Stimulated activated naive CD8-positive, alpha-beta T cell treated with anti-CD3 and anti-CD28 coated beads, Interleukin-15, Interleukin-2, amounts not matched to agents 100 ng/mL and 50 ng/mL, for 24 hours (primary cell): ENCODE data around the gene DHX35.
"Not testable (repeated sequence)": the region's sequence is repeated elsewhere in the genome, so short reads cannot be mapped to it uniquely, and the experiment has no call there.

ENCODE experiments used
- H3K27ac Mint-ChIP-seq: one replicate; pipeline ENCODE4 v1.8.0; 2021; ENCODE audit warnings: mild to moderate bottlenecking, mixed read lengths
- H3K27me3 Mint-ChIP-seq: one replicate; pipeline ENCODE4 v1.8.0; 2021; ENCODE audit warnings: mixed read lengths
- H3K36me3 Mint-ChIP-seq: one replicate; pipeline ENCODE4 v1.8.0; 2021; ENCODE audit warnings: low read depth, mixed read lengths
- H3K4me1 Mint-ChIP-seq: one replicate; pipeline ENCODE4 v1.8.0; 2021; ENCODE audit warnings: low read depth, mixed read lengths
- H3K4me3 Mint-ChIP-seq: one replicate; pipeline ENCODE4 v1.8.0; 2021; ENCODE audit warnings: mild to moderate bottlenecking, mixed read lengths
- H3K9me3 Mint-ChIP-seq: one replicate; pipeline ENCODE4 v1.8.0; 2021; ENCODE audit warnings: mixed read lengths

Gene DHX35

GRCh38 chr20:38957235-38957876 is 4.8 kb upstream of the DHX35 start:
- Mint-ChIP-seq H3K4me1 (peaks cover 12% of the 10 kb centered on the region), H3K36me3 (peaks cover 3% of the 10 kb centered on the region), H3K9me3 (no peaks in the 10 kb centered on the region), H3K4me3 (no peak overlapping the region), H3K27ac (no peak overlapping the region), H3K27me3 (no peaks in the 10 kb centered on the region)

GRCh38 chr20:38957915-38958485 is 4.1 kb upstream of the DHX35 start:
- no peaks in the 10 kb centered on the region for H3K9me3 Mint-ChIP-seq
- H3K4me1 Mint-ChIP-seq = peaks cover 16% of the 10 kb centered on the region
- H3K27ac Mint-ChIP-seq = no peak overlapping the region
- no peaks in the 10 kb centered on the region for H3K36me3 Mint-ChIP-seq
- H3K4me3 Mint-ChIP-seq = no peak overlapping the region
- no peaks in the 10 kb centered on the region for H3K27me3 Mint-ChIP-seq

DNA sequence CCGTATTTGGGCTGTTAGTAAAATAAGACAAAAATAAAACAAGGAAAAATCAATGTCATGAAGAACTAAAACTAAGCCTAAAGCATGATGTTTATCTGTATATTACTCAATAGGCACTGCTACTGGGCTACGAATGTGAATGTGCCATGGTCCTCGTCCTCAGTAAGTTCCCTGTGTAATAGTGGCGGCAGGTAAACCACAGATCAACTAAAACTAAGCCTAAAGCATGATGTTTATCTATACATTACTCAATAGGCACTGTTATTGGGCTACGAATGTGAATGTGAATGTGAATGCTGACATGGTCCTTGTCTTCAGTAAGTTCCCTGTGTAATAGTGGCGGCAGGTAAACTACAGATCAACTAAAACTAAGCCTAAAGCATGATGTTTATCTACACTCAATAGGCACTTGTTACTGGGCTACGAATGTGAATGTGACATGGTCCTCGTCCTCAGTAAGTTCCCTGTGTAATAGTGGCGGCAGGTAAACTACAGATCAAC is 1.9 kb upstream of the DHX35 start:
- not testable (repeated sequence) for H3K27ac Mint-ChIP-seq, H3K27me3 Mint-ChIP-seq, H3K9me3 Mint-ChIP-seq, H3K4me3 Mint-ChIP-seq
- peaks cover 15% of the 10 kb centered on the region for H3K36me3 Mint-ChIP-seq
- peaks cover 35% of the 10 kb centered on the region for H3K4me1 Mint-ChIP-seq

DNA sequence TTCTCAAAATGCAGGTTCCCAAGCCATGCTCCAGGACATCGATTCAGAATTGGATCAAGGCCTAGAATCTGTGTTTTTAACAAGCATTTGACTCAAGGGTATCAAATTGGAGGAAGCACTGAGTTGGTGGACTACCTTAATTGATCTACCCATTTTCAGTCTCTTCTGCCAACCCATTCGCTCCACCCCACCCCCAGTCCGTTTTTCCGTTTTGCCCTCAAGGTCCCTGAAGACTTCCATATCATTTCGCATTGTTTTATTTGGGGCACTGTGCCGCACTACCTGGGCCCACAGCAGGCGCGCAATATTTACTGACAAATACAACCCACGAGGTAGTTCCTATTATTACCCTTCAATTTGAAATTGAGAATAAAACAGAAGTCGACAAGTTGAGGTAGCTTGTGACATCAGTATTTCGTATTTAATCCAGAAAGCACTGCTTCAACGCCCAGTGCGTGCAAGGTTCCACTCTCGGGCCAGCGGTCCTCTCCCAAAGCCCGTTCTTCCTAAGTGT is 557 bp upstream of the DHX35 start:
- Mint-ChIP-seq H3K27ac (peak overlapping the region; percentile 97), H3K27me3 (no peaks in the 10 kb centered on the region), H3K9me3 (no peaks in the 10 kb centered on the region), H3K4me1 (peaks cover 35% of the 10 kb centered on the region), H3K36me3 (peaks cover 25% of the 10 kb centered on the region), H3K4me3 (peak overlapping the region; percentile 95)

GRCh38 chr20:38962928-38963401 is 821 bp downstream of the DHX35 start:
- H3K27ac Mint-ChIP-seq = peak overlapping the region; percentile 97
- H3K9me3 Mint-ChIP-seq = no peaks in the 10 kb centered on the region
- H3K4me1 Mint-ChIP-seq = peaks cover 35% of the 10 kb centered on the region
- peaks cover 27% of the 10 kb centered on the region for H3K36me3 Mint-ChIP-seq
- peak overlapping the region; percentile 95 for H3K4me3 Mint-ChIP-seq
- H3K27me3 Mint-ChIP-seq = no peaks in the 10 kb centered on the region

DNA sequence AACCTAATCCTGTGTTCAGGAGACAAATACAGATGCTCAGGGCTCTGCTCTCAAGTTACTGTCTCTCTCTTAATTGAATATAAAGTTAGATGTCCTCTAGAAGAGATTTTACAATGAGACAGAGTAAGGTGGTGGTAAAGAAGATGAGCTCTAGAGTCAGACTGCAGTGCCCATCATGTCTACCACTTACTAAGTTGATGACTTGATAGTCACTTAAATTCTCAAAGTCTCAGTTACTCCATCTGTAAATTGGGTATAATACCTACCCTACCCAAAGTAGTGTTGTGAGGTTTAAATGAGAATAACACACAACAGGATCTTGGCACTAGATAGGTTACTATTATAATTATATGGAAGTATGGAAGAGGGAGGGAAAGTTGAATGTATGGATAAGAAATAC is 1.6 kb downstream of the DHX35 start:
- peak overlapping the region; percentile 95 for H3K4me3 Mint-ChIP-seq
- H3K27ac Mint-ChIP-seq = no peak overlapping the region
- no peaks in the 10 kb centered on the region for H3K9me3 Mint-ChIP-seq
- H3K36me3 Mint-ChIP-seq = peaks cover 30% of the 10 kb centered on the region
- peaks cover 35% of the 10 kb centered on the region for H3K4me1 Mint-ChIP-seq
- no peaks in the 10 kb centered on the region for H3K27me3 Mint-ChIP-seq

- no peaks in the 10 kb centered on the region for H3K27me3 Mint-ChIP-seq
- H3K27ac Mint-ChIP-seq = no peak overlapping the region
- H3K4me3 Mint-ChIP-seq = no peak overlapping the region
- peaks cover 35% of the 10 kb centered on the region for H3K4me1 Mint-ChIP-seq
- H3K9me3 Mint-ChIP-seq = no peaks in the 10 kb centered on the region
- H3K36me3 Mint-ChIP-seq = peaks cover 44% of the 10 kb centered on the region
Measured at GRCh38 chr20:38965264-38965663, 3.1 kb downstream of the DHX35 start.

DNA sequence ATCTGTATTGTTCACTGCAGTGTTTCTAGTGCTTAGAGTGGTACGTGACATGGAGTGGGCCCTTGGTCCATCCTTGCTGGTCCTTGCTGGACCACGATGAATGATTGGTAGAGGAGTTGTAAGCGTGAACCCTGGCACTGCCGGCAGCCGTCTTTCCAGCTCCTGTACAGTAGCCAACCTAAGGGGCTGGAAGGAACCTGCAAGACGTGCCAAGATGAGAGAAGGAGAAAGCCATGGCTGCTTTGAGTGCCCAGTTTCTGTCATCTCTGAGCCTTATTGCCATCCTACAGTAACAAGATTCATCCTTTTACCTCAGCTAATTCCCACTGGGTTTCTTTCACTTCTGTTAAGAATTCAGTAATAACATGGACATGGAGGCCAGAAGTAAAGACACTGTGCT is 5.9 kb downstream of the DHX35 start:
- Mint-ChIP-seq H3K27ac (no peak overlapping the region), H3K9me3 (no peaks in the 10 kb centered on the region), H3K4me3 (no peak overlapping the region), H3K27me3 (no peaks in the 10 kb centered on the region), H3K4me1 (peaks cover 18% of the 10 kb centered on the region), H3K36me3 (peaks cover 64% of the 10 kb centered on the region)

- peaks cover 70% of the 10 kb centered on the region for H3K36me3 Mint-ChIP-seq
- H3K27ac Mint-ChIP-seq = no peak overlapping the region
- peaks cover 5% of the 10 kb centered on the region for H3K4me1 Mint-ChIP-seq
- no peak overlapping the region for H3K4me3 Mint-ChIP-seq
- H3K27me3 Mint-ChIP-seq = no peaks in the 10 kb centered on the region
- H3K9me3 Mint-ChIP-seq = no peaks in the 10 kb centered on the region
Measured at GRCh38 chr20:38969708-38970107, 7.6 kb downstream of the DHX35 start.

GRCh38 chr20:38970302-38970701 is 8.2 kb downstream of the DHX35 start:
- H3K4me3 Mint-ChIP-seq = no peak overlapping the region
- peak overlapping the region; percentile 27 for H3K27ac Mint-ChIP-seq
- peaks cover 70% of the 10 kb centered on the region for H3K36me3 Mint-ChIP-seq
- H3K9me3 Mint-ChIP-seq = no peaks in the 10 kb centered on the region
- H3K4me1 Mint-ChIP-seq = peaks cover 3% of the 10 kb centered on the region
- H3K27me3 Mint-ChIP-seq = no peaks in the 10 kb centered on the region

DNA sequence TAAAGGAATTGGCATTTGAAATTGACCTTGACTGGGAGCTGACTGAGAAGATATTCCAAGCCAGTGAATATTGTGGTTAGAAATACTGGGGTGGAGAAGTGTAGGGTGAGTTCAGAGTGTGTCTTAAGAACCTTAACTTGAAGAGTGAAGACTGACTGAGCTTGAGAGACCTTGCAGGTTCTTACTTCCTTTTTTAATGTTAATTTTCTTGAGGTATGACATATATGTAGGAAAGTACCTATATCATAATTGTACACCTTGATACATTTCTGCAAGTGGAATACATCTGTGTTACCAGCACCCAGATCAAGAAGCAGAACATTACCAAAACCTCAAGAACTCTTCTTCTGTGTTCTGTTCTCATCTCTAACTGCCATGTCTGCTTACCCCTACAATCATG is 11.0 kb downstream of the DHX35 start:
- H3K4me1 Mint-ChIP-seq = peaks cover 3% of the 10 kb centered on the region
- H3K27me3 Mint-ChIP-seq = no peaks in the 10 kb centered on the region
- no peaks in the 10 kb centered on the region for H3K9me3 Mint-ChIP-seq
- no peak overlapping the region for H3K4me3 Mint-ChIP-seq
- peaks cover 56% of the 10 kb centered on the region for H3K36me3 Mint-ChIP-seq
- no peak overlapping the region for H3K27ac Mint-ChIP-seq

GRCh38 chr20:38973645-38974044 is 11.5 kb downstream of the DHX35 start:
- Mint-ChIP-seq H3K36me3 (peaks cover 56% of the 10 kb centered on the region), H3K4me3 (no peak overlapping the region), H3K27ac (no peak overlapping the region), H3K27me3 (no peaks in the 10 kb centered on the region), H3K4me1 (peaks cover 3% of the 10 kb centered on the region), H3K9me3 (no peaks in the 10 kb centered on the region)

DNA sequence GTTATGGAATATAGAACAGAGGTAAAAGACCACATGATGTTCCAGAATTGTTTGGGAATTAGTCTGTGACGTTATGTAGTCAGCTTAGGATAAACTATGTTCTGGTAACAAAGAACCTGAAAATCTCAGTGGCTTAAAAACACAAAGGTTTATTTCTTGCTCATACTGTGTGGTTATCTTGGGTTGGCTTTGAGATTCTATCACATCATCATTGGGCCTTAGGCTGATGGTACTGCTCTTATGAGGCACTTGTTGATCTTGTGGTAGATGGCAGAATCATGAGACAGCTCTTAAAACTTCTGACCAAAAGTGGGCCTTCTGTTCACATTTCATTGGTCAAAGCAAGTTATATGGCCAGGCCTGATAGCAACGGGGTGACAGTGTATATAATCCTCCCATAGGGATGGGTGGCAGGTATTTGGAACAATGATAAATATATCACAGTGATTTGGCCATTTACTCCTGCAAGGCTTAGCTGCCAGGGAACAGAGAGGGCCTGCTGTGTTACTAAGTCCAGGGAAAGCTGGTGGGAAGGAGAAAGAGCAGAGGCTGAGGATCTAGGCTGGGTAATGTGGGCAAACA is 13.5 kb downstream of the DHX35 start:
- Mint-ChIP-seq H3K4me1 (peaks cover 3% of the 10 kb centered on the region), H3K36me3 (peaks cover 45% of the 10 kb centered on the region), H3K27ac (no peak overlapping the region), H3K4me3 (no peak overlapping the region), H3K9me3 (no peaks in the 10 kb centered on the region), H3K27me3 (no peaks in the 10 kb centered on the region)

DNA sequence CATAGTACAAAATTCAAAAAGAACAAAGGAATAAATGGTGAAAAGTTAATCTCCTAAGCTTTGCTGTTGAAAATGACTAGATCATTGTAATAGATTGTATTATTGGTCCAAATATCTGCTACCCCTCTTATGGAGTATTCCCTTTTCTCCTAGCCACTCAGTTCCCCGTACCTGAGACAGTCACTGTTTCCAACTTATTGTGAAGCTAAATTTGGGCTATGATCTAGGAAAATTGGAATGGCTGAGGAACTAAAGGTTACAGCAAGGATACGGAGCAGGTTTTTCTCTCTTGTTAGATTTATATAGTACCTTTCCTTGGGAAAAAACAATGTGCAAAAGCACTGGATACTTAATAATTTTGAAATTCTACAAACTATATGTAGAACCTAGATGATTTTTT is 17.3 kb downstream of the DHX35 start:
- Mint-ChIP-seq H3K36me3 (peaks cover 42% of the 10 kb centered on the region), H3K27me3 (no peaks in the 10 kb centered on the region), H3K4me3 (no peak overlapping the region), H3K4me1 (peaks cover 8% of the 10 kb centered on the region), H3K9me3 (no peaks in the 10 kb centered on the region), H3K27ac (no peak overlapping the region)

- Mint-ChIP-seq H3K9me3 (no peaks in the 10 kb centered on the region), H3K4me1 (peaks cover 8% of the 10 kb centered on the region), H3K36me3 (peaks cover 42% of the 10 kb centered on the region), H3K27ac (no peak overlapping the region), H3K27me3 (no peaks in the 10 kb centered on the region), H3K4me3 (no peak overlapping the region)
Measured at GRCh38 chr20:38979842-38980241, 17.7 kb downstream of the DHX35 start.
